Measurements from ENCODE around the gene IDH3B. TPM values are rescaled to one million over a fixed set of nuclear protein-coding genes. Genes with fewer than 3 reads are reported as not detected.

The IDH3B gene
- total and polyA plus RNA-seq, 2 donors (not counting 3 experiments of a cell fraction or from before 2014, with no cell fraction given) = 86.9 to 177 TPM

DNA sequence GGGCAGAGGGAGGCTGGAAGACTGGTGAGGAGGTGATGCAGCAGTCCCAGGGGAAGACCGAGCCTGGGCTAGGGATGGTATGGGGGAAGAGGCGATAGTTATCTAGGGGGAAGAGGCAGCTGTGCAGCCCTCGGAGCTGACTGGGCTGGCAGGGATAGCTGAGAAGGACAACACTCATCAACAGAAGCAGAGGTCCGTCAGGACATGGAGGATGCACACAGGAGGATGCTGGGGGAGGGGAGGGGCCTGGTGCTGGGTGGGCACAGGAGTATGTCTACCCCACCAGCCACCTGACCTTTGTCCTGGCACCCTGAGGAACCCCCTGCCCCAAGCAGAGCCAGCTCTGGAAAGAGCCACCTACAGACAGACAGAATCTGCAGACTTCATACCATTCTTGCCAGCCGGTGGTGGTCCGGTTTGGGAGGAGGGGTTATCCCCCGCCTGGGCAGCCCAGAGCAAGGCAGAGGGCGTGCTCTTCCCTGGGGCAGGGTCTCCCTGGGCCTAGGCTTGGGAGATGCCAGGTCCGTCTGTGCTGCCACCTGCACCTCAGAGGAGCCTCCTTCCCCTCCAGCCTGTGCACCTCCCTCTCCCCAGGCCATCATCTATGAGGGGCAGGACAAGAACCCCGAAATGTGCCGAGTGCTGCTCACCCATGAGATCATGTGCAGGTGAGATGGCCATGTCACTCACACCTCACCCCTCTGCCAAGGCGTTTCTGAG, 43.5 kb upstream of the IDH3B start:
- BruUV-seq (replicated peaks) = no TSS peak
- H3K9me3 ChIP-seq (replicated peaks; ENCODE audit: control insufficient read depth, insufficient read depth, low read length) = no peaks in the 10 kb centered on the region
- H4K20me1 ChIP-seq (replicated peaks; ENCODE audit: control insufficient read depth, extremely low read depth, insufficient read depth, low read length) = no peaks in the 10 kb centered on the region
- CTCF ChIA-PET = interaction anchor here (1.1 kb wide), 1 partner anchor 10 kb away, joined by 3 read pairs; no protein-coding TSS in a partner anchor
- H2AFZ ChIP-seq (ENCODE audit: low read depth, low read length) = no peak overlapping the region
- no peaks in the 10 kb centered on the region for H3K36me3 ChIP-seq (ENCODE audit: control insufficient read depth in 2 of 2, extremely low read depth in 1 of 2, insufficient read depth in 2 of 2, low read length in 2 of 2)
- no peaks in the 10 kb centered on the region for H3K9me1 ChIP-seq (replicated peaks; ENCODE audit: control insufficient read depth, extremely low read depth, insufficient read depth, low read length)
- intact Hi-C loops (cut with micrococcal nuclease) (no loop called here), dilution Hi-C loops (cut with MboI; ENCODE audit: extremely low pct_ligation_motif_present, low sequenced_read_pairs) (no loop called here)
- no peak overlapping the region for H3K9ac ChIP-seq (replicated peaks; ENCODE audit: extremely low read depth, insufficient read depth, low read length)
- no peak for FAIRE-seq
- TF ChIP-seq POLR2AphosphoS5 (IDR thresholded peaks at IDR 0.05; ENCODE audit: insufficient read depth, low read depth, low read length) (no peak), MYC (IDR thresholded peaks at IDR 0.05; ENCODE audit: low read depth, low read length) (no peak), POLR2A (IDR thresholded peaks at IDR 0.05; ENCODE audit: low read depth, low read length) (no peak), FOS (IDR thresholded peaks at IDR 0.05; ENCODE audit: borderline replicate concordance, insufficient read depth, low read length) (no peak), EZH2 (IDR thresholded peaks at IDR 0.05; ENCODE audit: borderline replicate concordance, low read depth, low read length, severe bottlenecking) (no peak), GATA2 (IDR thresholded peaks at IDR 0.05; ENCODE audit: insufficient read depth, insufficient read length, low read depth, low read length) (no peak), JUN (IDR thresholded peaks at IDR 0.05; ENCODE audit: borderline replicate concordance, insufficient read depth, insufficient read length, low read depth) (no peak), MAX (IDR thresholded peaks at IDR 0.05; ENCODE audit: insufficient read depth, insufficient read length) (no peak)
- TF ChIP-seq, protein P1, sequence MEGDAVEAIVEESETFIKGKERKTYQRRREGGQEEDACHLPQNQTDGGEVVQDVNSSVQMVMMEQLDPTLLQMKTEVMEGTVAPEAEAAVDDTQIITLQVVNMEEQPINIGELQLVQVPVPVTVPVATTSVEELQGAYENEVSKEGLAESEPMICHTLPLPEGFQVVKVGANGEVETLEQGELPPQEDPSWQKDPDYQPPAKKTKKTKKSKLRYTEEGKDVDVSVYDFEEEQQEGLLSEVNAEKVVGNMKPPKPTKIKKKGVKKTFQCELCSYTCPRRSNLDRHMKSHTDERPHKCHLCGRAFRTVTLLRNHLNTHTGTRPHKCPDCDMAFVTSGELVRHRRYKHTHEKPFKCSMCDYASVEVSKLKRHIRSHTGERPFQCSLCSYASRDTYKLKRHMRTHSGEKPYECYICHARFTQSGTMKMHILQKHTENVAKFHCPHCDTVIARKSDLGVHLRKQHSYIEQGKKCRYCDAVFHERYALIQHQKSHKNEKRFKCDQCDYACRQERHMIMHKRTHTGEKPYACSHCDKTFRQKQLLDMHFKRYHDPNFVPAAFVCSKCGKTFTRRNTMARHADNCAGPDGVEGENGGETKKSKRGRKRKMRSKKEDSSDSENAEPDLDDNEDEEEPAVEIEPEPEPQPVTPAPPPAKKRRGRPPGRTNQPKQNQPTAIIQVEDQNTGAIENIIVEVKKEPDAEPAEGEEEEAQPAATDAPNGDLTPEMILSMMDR (IDR thresholded peaks at IDR 0.05; ENCODE audit: extremely low read depth in 1 of 2, insufficient read depth in 1 of 2, low read depth in 1 of 2, low read length in 2 of 2) = no peak
- H3K4me1 ChIP-seq (ENCODE audit: control insufficient read depth, extremely low read depth, insufficient read depth, low read length) = no peaks in the 10 kb centered on the region
- H3K27ac ChIP-seq (ENCODE audit: insufficient read depth, low read depth, low read length) = no peak overlapping the region
- POLR2A ChIA-PET = interaction anchor here (0.9 kb wide), 1 partner anchor 15 kb away, joined by 3 read pairs; the partner anchor contains the start of gene EBF4
- peaks cover 3 to 10% of the 10 kb centered on the region in 2 experiments for H3K27me3 ChIP-seq (ENCODE audit: control insufficient read depth in 2 of 2, insufficient read depth in 2 of 2, low read length in 2 of 2)
- DNase-seq (ENCODE audit: low read depth, low spot score) = no peak
- H3K4me3 ChIP-seq (replicated peaks in 1 of 3; ENCODE audit: insufficient read depth in 1 of 3, low read depth in 1 of 3, low read length in 3 of 3) = no peak overlapping the region
- no peaks in the 10 kb centered on the region for H3K79me2 ChIP-seq (ENCODE audit: control insufficient read depth, insufficient read depth, low read length)
- H3K4me2 ChIP-seq (ENCODE audit: insufficient read depth, low read length) = no peak overlapping the region
